B cell (primary cell): ENCODE data around the gene NELFA. TPM values are rescaled to one million over a fixed set of nuclear protein-coding genes. Genes with fewer than 3 reads are reported as not detected.

Experiments used
- ATAC-seq: fragments of 200-7000 bp; cut with Tn5 transposase; one replicate; pipeline ENCODE4 v1.10.0; 2021; ENCODE audit warnings: low read depth, mild to moderate bottlenecking, moderate number of reproducible peaks, moderate library complexity
- CTCF ChIA-PET: fragments of 350-600 bp; sonication (Branson Sonifier 250); formaldehyde crosslinking; loops from one replicate; lab custom pipeline; 2021; ENCODE audit warnings: antibody characterized with exemption, inconsistent platforms; lab: Charles Lee
- POLR2A ChIA-PET: fragments of 350-600 bp; sonication (Branson Sonifier 250); formaldehyde crosslinking; loops from one replicate; lab custom pipeline; 2021; ENCODE audit warnings: antibody characterized with exemption; lab: Charles Lee
- DNase-seq: peaks from one replicate; pipeline ENCODE4 v3.0.0; 2013
- H2AFZ ChIP-seq: 2 replicates; pipeline ENCODE4 v1.6.1; 2012; ENCODE audit warnings: mild to moderate bottlenecking, low read depth, low read length; ENCODE audit not compliant: insufficient read depth, poor library complexity, severe bottlenecking
- H3K27ac ChIP-seq, 2 donors: 1 replicate in 1 of 2; 2 replicates in 1 of 2; pipeline ENCODE4 v1.5.1; 2012 to 2013; ENCODE audit warnings: low read length in 2 of 2, mild to moderate bottlenecking in 2 of 2, moderate library complexity in 1 of 2
- H3K27me3 ChIP-seq, 4 experiments: fragments of 200-600 bp in 1 of 4; sonication (generic) in 1 of 4; replicated peaks in 1 of 4; 1 replicate in 2 of 4; 2 replicates in 2 of 4; pipeline versions ENCODE4 v1.6.1 to v1.7.0; 2013 to 2016; ENCODE audit warnings: low read length in 3 of 4, mild to moderate bottlenecking in 2 of 4, mixed read lengths in 1 of 4, moderate library complexity in 1 of 4; ENCODE audit not compliant: insufficient read depth in 4 of 4, control insufficient read depth in 3 of 4; ENCODE audit errors: control extremely low read depth in 1 of 4
- H3K36me3 ChIP-seq, 2 experiments: replicated peaks in 1 of 2; 1 replicate in 1 of 2; 2 replicates in 1 of 2; pipeline versions ENCODE4 v1.6.1 to v1.7.1; 2013; ENCODE audit warnings: low read length in 1 of 2; ENCODE audit not compliant: insufficient read depth in 2 of 2, control insufficient read depth in 1 of 2; ENCODE audit errors: control extremely low read depth in 1 of 2, extremely low read depth in 1 of 2
- H3K4me1 ChIP-seq, 2 donors: fragments of 200-600 bp in 1 of 2; sonication (generic) in 1 of 2; 1 replicate in 1 of 2; 2 replicates in 1 of 2; pipeline versions ENCODE4 v1.5.1 to v1.6.1; 2013 to 2017; ENCODE audit warnings: low read length in 2 of 2; ENCODE audit not compliant: control insufficient read depth in 2 of 2, insufficient read depth in 2 of 2
- H3K4me2 ChIP-seq: replicated peaks from 2 replicates; pipeline ENCODE3; 2012; ENCODE audit warnings: mild to moderate bottlenecking, low read depth, low read length; ENCODE audit not compliant: poor library complexity, severe bottlenecking
- H3K4me3 ChIP-seq, 5 experiments: fragments of 200-600 bp in 1 of 5; sonication (generic) in 1 of 5; 1 replicate in 3 of 5; 2 replicates in 2 of 5; pipeline versions ENCODE4 v1.5.1 to v1.7.0; 2011 to 2016; ENCODE audit warnings: low read length in 4 of 5, mild to moderate bottlenecking in 4 of 5, low read depth in 2 of 5, control low read depth in 1 of 5, moderate library complexity in 1 of 5; ENCODE audit not compliant: insufficient read depth in 1 of 5; ENCODE audit errors: control extremely low read depth in 1 of 5, extremely low read depth in 1 of 5
- H3K79me2 ChIP-seq: fragments of 200-600 bp; sonication (generic); one replicate; pipeline ENCODE4 v1.6.0; 2016; ENCODE audit warnings: low read length; ENCODE audit not compliant: control insufficient read depth, insufficient read depth
- H3K9ac ChIP-seq: fragments of 200-600 bp; sonication (generic); 2 replicates; pipeline ENCODE4 v1.6.1; 2017; ENCODE audit warnings: mild to moderate bottlenecking, low read length, moderate library complexity
- H3K9me3 ChIP-seq, 3 donors: one replicate each; pipeline versions ENCODE4 v1.6.1 to v1.7.1; 2013; ENCODE audit warnings: low read length in 2 of 3; ENCODE audit not compliant: control insufficient read depth in 2 of 3, insufficient read depth in 1 of 3; ENCODE audit errors: control extremely low read depth in 1 of 3
- H4K20me1 ChIP-seq: 2 replicates; pipeline ENCODE4 v1.6.0; 2012; ENCODE audit warnings: mild to moderate bottlenecking, low read length; ENCODE audit not compliant: insufficient read depth, control insufficient read depth, poor library complexity, severe bottlenecking
- H3K27ac Mint-ChIP-seq: one replicate; pipeline ENCODE4 v1.8.0; 2021; ENCODE audit warnings: mixed read lengths
- H3K27me3 Mint-ChIP-seq: one replicate; pipeline ENCODE4 v1.8.0; 2021; ENCODE audit warnings: mixed read lengths
- H3K4me1 Mint-ChIP-seq: one replicate; pipeline ENCODE4 v1.8.0; 2021; ENCODE audit warnings: mixed read lengths
- H3K4me3 Mint-ChIP-seq: one replicate; pipeline ENCODE4 v1.8.0; 2021; ENCODE audit warnings: mixed read lengths
- H3K9me3 Mint-ChIP-seq: one replicate; pipeline ENCODE4 v1.8.0; 2022; ENCODE audit warnings: mixed read lengths; ENCODE audit not compliant: insufficient read depth
- CTCF ChIP-seq: fragments of 200-600 bp; IDR thresholded peaks from one replicate; pipeline ENCODE4 v1.8.0; 2022; ENCODE audit warnings: antibody characterized with exemption, mild to moderate bottlenecking
- EZH2 ChIP-seq: IDR thresholded peaks from 2 replicates; pipeline ENCODE4 v1.6.1; 2012; ENCODE audit warnings: borderline replicate concordance, low read depth, mild to moderate bottlenecking, moderate library complexity, low read length; ENCODE audit not compliant: insufficient read depth, poor library complexity, severe bottlenecking
- WGBS: methylation state at CpG from one replicate; pipeline ENCODE4 v1.1.5; 2013; ENCODE audit warnings: missing lambda C conversion rate; ENCODE audit not compliant: insufficient coverage; 5-methylcytosine and 5-hydroxymethylcytosine counted together
- intact Hi-C: fragments of 100-400 bp; cut with micrococcal nuclease; formaldehyde crosslinking; loops from one replicate; pipeline ENCODE4 v1.10.0; 2022
- polyA plus RNA-seq: library from polyadenylated mRNA; depleted of rRNA; stranded (reverse); fragments of >200 nt; gene quantifications from 2 replicates; pipeline ENCODE4 v1.2.3, GENCODE V29; 2012
- total RNA-seq, 2 donors: library from RNA; stranded (reverse); fragments of 120-200 nt in 1 of 2; gene quantifications; 1 replicate in 1 of 2; 2 replicates in 1 of 2; pipeline versions ENCODE4 v1.2.3 to v1.2.4, GENCODE V29; 2013 to 2022

NELFA gene
- total and polyA plus RNA-seq, 2 donors (not counting 1 experiment from before 2014, with no cell fraction given) = 42.8 to 60.7 TPM

GRCh38 chr4:2046031-2046961 lies 37.5 kb upstream of the NELFA start:
- intact Hi-C loops = no loop called here
- Histone ChIP-seq H3K4me3 (no peak overlapping the region), H3K27me3 (peaks cover 0 to 30% (median 2%) of the 10 kb centered on the region in 4 experiments), H3K4me1 (peaks cover 4 to 12% of the 10 kb centered on the region in 2 donors), H3K79me2 (peaks cover 8% of the 10 kb centered on the region), H3K9ac (no peak overlapping the region), H3K9me3 (peaks cover 0 to 12% (median 0%) of the 10 kb centered on the region in 3 donors), H3K36me3 (no peaks in the 10 kb centered on the region), H4K20me1 (peaks cover 11% of the 10 kb centered on the region), H3K27ac (no peak overlapping the region), H2AFZ (no peak overlapping the region), H3K4me2 (no peak overlapping the region)
- Mint-ChIP-seq H3K4me3 (no peak overlapping the region), H3K4me1 (peaks cover 4% of the 10 kb centered on the region), H3K9me3 (no peaks in the 10 kb centered on the region), H3K27ac (peak overlapping the region; percentile 15), H3K27me3 (peaks cover 21% of the 10 kb centered on the region)
- WGBS = 68% methylated on average over 26 of the region's 28 CpGs
- ChIA-PET CTCF (no interaction called here), POLR2A (no interaction called here)
- TF ChIP-seq CTCF (no peak), EZH2 (no peak)
- ATAC-seq (no peak), DNase-seq (no peak)

- Histone ChIP-seq H3K4me1 (peaks cover 6 to 18% of the 10 kb centered on the region in 2 donors), H3K9me3 (peaks cover 0 to 15% (median 0%) of the 10 kb centered on the region in 3 donors), H3K36me3 (no peaks in the 10 kb centered on the region), H4K20me1 (peaks cover 11% of the 10 kb centered on the region), H3K27me3 (peaks cover 0 to 33% (median 4%) of the 10 kb centered on the region in 4 experiments), H3K4me3 (no peak overlapping the region), H2AFZ (no peak overlapping the region), H3K4me2 (no peak overlapping the region), H3K9ac (no peak overlapping the region), H3K27ac (no peak overlapping the region), H3K79me2 (peaks cover 8% of the 10 kb centered on the region)
- intact Hi-C loops = no loop called here
- Mint-ChIP-seq H3K4me1 (peaks cover 4% of the 10 kb centered on the region), H3K9me3 (no peaks in the 10 kb centered on the region), H3K4me3 (no peak overlapping the region), H3K27ac (no peak overlapping the region), H3K27me3 (peaks cover 15% of the 10 kb centered on the region)
- WGBS = 64% methylated on average over 11 of the region's 11 CpGs
- no peak for ATAC-seq
- ChIA-PET CTCF (no interaction called here), POLR2A (no interaction called here)
- TF ChIP-seq CTCF = no peak
- TF ChIP-seq EZH2 = no peak
- DNase-seq = no peak
These were observed 36.8 kb upstream of the NELFA start for GRCh38 chr4:2045518-2045951.
